ENCODE results near the gene TP53BP1.
"Not testable (repeated sequence)": the region's sequence is repeated elsewhere in the genome, so short reads cannot be mapped to it uniquely, and the experiment has no call there.

The TP53BP1 gene

DNA sequence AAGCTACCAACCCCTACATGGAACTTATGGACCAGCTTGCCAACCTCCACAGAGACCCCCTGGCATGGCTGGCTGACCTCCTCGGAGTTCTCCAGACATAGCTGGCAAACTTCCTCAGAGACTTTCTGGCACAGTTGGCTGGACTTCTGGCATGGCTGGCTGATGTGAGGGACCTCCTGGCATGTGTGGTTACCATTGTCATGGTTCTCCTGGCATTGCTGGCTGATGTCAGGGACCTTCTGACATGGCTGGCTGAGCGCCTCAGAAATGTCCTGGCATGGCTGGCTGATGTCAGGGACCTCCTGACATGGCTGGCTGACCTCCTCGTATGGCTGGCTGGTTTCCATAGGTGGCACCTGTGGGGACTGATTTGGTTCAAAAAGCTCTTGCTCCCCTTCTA, 41.9 kb upstream of the TP53BP1 start:
- Histone ChIP-seq H2AFZ (ENCODE audit: low read length) (no peak overlapping the region), H3K27me3 (ENCODE audit: insufficient read depth, low read length) (no peaks in the 10 kb centered on the region), H3K36me3 (ENCODE audit: insufficient read depth, low read length) (peaks cover 6% of the 10 kb centered on the region; the same call in 1 of the 2 replicates), H3K79me2 (ENCODE audit: insufficient read depth, low read length) (no peaks in the 10 kb centered on the region), H3F3A (ENCODE audit: insufficient read depth, low read length) (no peaks in the 10 kb centered on the region), H3K4me1 (ENCODE audit: insufficient read depth, low read length, severe bottlenecking) (no peaks in the 10 kb centered on the region), H4K20me1 (ENCODE audit: insufficient read depth, low read length) (no peaks in the 10 kb centered on the region), H3K27ac (ENCODE audit: low read depth, low read length, poor library complexity, severe bottlenecking) (no peak overlapping the region), H3K9me2 (ENCODE audit: low read depth, low read length) (no peaks in the 10 kb centered on the region), H3K4me3 (ENCODE audit: low read depth, low read length, poor library complexity, severe bottlenecking) (no peak overlapping the region), H3K9ac (ENCODE audit: low read length) (no peak overlapping the region), H3K9me3 (ENCODE audit: low read length) (no peaks in the 10 kb centered on the region), H3K4me2 (ENCODE audit: low read length) (no peak overlapping the region)
- no peak for TF ChIP-seq EZH2 (IDR thresholded peaks at IDR 0.05; ENCODE audit: borderline replicate concordance, low read length)
- TF ChIP-seq, protein P1, sequence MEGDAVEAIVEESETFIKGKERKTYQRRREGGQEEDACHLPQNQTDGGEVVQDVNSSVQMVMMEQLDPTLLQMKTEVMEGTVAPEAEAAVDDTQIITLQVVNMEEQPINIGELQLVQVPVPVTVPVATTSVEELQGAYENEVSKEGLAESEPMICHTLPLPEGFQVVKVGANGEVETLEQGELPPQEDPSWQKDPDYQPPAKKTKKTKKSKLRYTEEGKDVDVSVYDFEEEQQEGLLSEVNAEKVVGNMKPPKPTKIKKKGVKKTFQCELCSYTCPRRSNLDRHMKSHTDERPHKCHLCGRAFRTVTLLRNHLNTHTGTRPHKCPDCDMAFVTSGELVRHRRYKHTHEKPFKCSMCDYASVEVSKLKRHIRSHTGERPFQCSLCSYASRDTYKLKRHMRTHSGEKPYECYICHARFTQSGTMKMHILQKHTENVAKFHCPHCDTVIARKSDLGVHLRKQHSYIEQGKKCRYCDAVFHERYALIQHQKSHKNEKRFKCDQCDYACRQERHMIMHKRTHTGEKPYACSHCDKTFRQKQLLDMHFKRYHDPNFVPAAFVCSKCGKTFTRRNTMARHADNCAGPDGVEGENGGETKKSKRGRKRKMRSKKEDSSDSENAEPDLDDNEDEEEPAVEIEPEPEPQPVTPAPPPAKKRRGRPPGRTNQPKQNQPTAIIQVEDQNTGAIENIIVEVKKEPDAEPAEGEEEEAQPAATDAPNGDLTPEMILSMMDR (IDR thresholded peaks at IDR 0.05; ENCODE audit: low read length): no peak

DNA sequence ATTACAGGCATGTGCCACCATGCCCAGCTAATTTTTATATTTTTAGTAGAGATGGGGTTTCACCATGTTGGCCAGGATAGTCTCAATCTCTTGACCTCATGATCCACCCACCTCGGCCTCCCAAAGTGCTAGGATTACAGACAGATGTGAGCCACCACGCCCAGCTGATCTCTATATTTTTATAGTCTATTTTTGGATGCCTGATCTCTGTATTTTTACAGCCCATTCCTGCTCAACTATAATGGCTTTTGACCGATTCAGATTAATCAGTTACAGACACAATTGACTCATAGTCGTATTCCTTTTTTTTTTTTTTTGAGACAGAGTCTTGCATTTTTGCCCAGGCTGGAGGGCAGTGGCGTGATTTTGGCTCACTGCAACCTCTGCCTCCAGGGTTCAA, 39.9 kb upstream of the TP53BP1 start:
- not testable (repeated sequence) for H3K9me3 ChIP-seq (ENCODE audit: low read length); H3K27me3 ChIP-seq (ENCODE audit: insufficient read depth, low read length); H3K79me2 ChIP-seq (ENCODE audit: insufficient read depth, low read length); H3F3A ChIP-seq (ENCODE audit: insufficient read depth, low read length); H3K4me1 ChIP-seq (ENCODE audit: insufficient read depth, low read length, severe bottlenecking); H4K20me1 ChIP-seq (ENCODE audit: insufficient read depth, low read length); H3K36me3 ChIP-seq (ENCODE audit: insufficient read depth, low read length); H3K27ac ChIP-seq (ENCODE audit: low read depth, low read length, poor library complexity, severe bottlenecking); H3K9me2 ChIP-seq (ENCODE audit: low read depth, low read length); H3K4me3 ChIP-seq (ENCODE audit: low read depth, low read length, poor library complexity, severe bottlenecking); H2AFZ ChIP-seq (ENCODE audit: low read length); H3K4me2 ChIP-seq (ENCODE audit: low read length); H3K9ac ChIP-seq (ENCODE audit: low read length)

DNA sequence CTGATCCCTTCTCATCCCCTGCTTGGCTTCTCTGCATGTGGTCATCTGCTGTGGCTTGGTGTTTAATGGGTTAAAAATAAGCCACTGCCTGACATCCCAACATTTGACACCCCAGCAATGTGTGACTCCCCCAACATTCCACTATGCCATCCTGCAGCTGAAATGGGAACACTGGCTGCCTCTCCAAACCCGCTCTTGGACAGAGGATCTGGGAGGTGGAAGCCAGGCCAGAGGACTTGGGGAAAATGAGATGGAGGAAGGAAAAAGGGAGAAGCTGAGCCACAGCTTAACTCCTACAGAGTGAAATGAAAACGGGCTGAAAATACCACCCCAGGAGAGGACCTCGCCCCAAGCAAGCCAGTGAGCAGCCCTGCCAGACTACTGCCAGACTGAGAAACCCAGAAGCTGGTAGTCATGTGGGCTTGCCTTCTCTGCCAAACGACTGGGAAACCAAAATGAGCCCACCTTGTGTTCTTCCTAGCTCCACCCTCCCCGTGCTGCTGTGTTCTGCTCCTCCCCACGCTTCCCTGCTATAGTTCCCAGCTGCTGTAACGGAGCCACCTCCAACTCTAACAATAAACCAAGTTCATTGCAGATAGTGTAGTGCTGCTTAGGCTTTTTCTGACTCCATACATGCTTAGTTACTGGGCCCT, 38.2 kb upstream of the TP53BP1 start:
- no peak overlapping the region for H3K4me2 ChIP-seq (ENCODE audit: low read length)
- H3K27me3 ChIP-seq (ENCODE audit: insufficient read depth, low read length): no peaks in the 10 kb centered on the region
- H4K20me1 ChIP-seq (ENCODE audit: insufficient read depth, low read length): no peaks in the 10 kb centered on the region
- H2AFZ ChIP-seq (ENCODE audit: low read length): no peak overlapping the region
- no peaks in the 10 kb centered on the region for H3K9me3 ChIP-seq (ENCODE audit: low read length)
- no peaks in the 10 kb centered on the region for H3F3A ChIP-seq (ENCODE audit: insufficient read depth, low read length)
- H3K9ac ChIP-seq (ENCODE audit: low read length): no peak overlapping the region
- no peaks in the 10 kb centered on the region for H3K4me1 ChIP-seq (ENCODE audit: insufficient read depth, low read length, severe bottlenecking)
- H3K9me2 ChIP-seq (ENCODE audit: low read depth, low read length): no peaks in the 10 kb centered on the region
- H3K36me3 ChIP-seq (ENCODE audit: insufficient read depth, low read length): peaks cover 6% of the 10 kb centered on the region; the same call in 1 of the 2 replicates
- TF ChIP-seq, protein P1 (IDR thresholded peaks at IDR 0.05; ENCODE audit: low read length): no peak
- no peak for TF ChIP-seq EZH2 (IDR thresholded peaks at IDR 0.05; ENCODE audit: borderline replicate concordance, low read length)
- H3K79me2 ChIP-seq (ENCODE audit: insufficient read depth, low read length): no peaks in the 10 kb centered on the region
- H3K4me3 ChIP-seq (ENCODE audit: low read depth, low read length, poor library complexity, severe bottlenecking): no peak overlapping the region
- H3K27ac ChIP-seq (ENCODE audit: low read depth, low read length, poor library complexity, severe bottlenecking): no peak overlapping the region

All from OCI-LY1 (cell line).